SKM-1 treated with dmso at 0.1 percent for 144 hours (cell line): ENCODE data around the gene SSH3.
A peak's percentile ranks its signal among the peaks of the same experiment; 100 is the strongest.

ENCODE experiments used
- DNase-seq: peaks from one replicate; lab custom pipeline; 2025; ENCODE audit not compliant: unreplicated experiment; lab: John Stamatoyannopoulos, UW

Gene SSH3

GRCh38 chr11:67268081-67268961, 35.0 kb upstream of the SSH3 start:
- peak; percentile 77 for DNase-seq

GRCh38 chr11:67268962-67269268, 34.4 kb upstream of the SSH3 start:
- no peak for DNase-seq

- DNase-seq: no peak
Observed at GRCh38 chr11:67269401-67270255, 33.7 kb upstream of the SSH3 start.

- peak; percentile 77 for DNase-seq
Observed at GRCh38 chr11:67270256-67271204, 32.8 kb upstream of the SSH3 start.

DNA sequence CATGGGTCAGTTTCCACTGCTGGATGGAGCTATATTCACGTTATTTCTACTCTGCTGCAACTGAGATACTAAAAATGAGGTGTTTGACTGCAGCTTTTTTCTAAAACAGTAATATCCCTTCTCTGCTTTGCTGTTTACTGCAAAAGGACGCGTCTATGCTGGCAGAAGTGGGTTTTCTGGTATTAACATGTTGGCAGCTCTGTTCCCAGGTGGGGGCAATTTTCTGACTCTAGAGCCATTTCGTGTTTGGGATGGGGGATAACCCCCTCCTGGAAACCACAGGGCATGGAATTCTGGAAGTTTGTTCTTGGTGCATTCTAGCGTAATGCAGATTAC, 32.2 kb upstream of the SSH3 start:
- no peak for DNase-seq

DNA sequence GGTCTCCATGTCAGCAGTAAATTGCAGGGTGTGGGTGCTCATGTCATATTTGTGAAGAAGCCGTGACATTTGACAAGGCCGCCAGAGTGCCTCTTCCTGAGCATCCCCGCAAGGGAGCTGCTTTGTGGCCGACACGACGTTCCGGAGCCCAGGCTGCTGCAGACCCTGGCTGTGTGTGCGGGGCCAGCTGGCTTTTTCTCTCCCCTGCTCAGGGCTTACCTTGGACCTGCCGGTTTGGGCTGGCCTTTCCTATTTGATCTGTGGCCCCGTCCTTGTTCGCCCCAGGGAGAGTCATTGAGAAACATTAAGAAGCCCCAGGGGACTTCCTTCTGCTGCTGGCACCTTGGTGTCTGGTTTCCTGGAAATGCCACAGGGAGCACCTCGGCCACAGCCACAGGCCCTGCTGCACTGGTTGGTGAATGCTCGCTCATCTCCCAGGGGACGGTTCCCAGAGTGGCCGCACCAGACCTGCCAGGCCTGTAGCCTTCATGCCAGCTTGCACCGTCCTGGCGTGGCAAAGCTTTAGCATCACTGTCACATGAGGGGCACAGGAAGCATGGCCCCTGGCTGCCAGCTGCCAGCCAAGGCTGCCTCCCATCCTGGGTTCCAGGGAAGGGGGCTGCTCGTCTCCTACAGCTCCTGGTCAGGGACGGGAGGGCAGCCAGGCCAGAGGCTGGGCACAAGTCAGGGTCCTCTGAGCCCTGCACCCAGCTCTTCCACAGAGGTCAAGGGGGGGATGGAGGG, 31.6 kb upstream of the SSH3 start:
- DNase-seq: peak; percentile 80

GRCh38 chr11:67272327-67273259, 30.7 kb upstream of the SSH3 start:
- no peak for DNase-seq

GRCh38 chr11:67273260-67273990, 29.9 kb upstream of the SSH3 start:
- DNase-seq: no peak

GRCh38 chr11:67274768-67275605, 28.3 kb upstream of the SSH3 start:
- no peak for DNase-seq

- no peak for DNase-seq
Observed at GRCh38 chr11:67275606-67276409, 27.5 kb upstream of the SSH3 start.

DNA sequence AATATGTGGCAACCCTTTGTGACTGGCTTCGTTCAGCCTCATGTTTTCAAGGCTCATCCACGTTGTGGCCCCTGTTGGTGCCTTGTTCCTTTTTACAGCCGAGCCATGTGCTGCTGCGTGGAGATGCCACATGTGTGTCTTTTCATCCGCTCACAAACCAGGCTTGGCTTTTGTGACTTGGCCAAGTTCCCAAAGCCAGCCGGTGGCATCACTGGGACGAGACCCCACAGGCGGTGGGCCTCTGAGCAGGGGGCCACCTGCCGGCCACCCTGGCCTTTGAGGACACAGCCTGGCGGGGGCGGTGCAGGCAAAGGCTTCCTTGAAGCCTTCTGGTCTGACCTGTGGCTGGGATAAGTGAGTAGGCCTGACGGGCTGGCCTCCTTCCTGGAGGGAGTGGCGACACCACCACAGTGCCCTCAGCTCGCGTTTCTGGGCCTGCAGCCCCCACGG, 26.5 kb upstream of the SSH3 start:
- DNase-seq: peak; percentile 78

DNA sequence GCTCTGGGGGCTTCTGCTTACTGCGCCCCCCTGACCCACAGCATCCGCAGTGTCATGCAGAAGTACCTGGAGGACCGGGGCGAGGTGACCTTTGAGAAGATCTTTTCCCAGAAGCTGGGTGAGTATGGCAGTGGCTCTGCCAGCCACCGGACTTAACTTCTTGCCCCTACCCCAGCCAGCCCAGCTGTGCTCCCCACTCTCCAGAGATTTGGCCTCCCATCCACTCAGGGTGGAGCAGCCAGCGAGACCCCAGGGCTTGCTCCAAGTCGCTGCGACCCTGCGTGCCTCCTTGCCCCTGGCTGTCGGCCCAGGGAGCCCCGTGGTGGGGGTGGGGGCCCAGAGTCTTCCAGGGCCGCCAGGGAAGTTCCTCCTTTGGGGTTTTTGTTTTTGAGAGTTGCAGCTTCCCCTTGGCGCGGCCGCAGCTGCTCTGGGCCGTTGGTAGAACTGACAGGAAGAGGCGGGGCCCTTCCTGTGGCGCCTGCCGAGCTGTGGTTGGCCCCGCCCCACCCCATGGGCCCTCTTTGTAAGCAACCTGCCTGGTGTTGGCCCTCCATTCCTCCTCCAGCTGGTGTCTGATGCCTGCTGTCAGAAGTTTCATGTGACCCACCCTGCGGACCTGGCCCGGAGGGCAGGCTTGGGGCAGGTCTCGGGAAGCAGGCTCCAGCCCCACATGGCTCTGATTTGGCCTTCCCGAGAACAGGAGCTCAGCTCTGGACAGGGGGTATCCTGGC, 25.9 kb upstream of the SSH3 start:
- DNase-seq: peak; percentile 98

DNA sequence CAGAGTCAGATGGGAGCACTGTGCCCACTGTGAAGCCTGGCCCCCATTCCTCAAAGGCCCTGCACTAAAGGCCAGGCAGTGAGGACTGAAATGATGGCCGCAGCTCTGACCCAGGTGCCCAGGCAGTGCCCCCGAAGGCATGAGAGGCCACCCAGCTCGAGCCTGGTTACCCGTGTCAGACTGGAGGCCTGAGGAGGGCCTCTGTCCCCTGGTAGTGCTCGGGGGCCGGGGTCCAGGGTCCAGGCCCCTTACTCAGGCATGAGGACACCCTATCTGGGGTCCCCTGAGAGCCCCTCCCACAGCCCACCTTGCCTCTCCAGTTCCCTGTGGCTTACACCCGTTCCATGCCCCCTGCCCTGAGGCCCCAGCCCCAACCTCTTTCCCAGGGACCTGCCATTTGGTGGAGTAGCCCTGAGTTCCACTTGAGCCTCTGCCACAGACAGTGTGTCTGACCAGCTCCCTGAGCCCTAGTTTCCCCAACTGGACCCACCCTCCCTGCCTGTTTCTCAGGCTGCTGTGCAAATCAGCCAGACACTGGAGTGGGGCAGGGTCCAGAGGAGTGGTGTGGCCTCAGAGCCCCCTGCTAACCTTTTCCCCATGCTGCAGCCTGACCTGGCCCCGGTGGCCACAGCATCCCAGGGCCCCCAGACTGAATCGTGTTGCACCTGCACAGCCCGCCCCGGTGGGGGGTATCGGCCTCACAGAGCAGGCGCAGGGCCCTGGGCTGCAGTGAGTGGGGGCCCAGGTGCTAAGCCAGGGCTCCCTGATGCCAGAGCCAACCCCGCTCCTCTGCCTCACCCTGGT, 25.0 kb upstream of the SSH3 start:
- DNase-seq: no peak

GRCh38 chr11:67278939-67279588, 24.3 kb upstream of the SSH3 start:
- DNase-seq: no peak
